Cardiac fibroblast (primary cell): ENCODE data around the gene AP5S1.

Experiments
- DNase-seq, 2 donors: peaks; one replicate each; pipeline versions ENCODE4 v3.0.0 to v3.0.0-alpha.2; 2010; ENCODE audit warnings: low read depth in 2 of 2
- H3K4me3 ChIP-seq, 2 donors: replicated peaks in 1 of 2; 1 replicate in 1 of 2; 2 replicates in 1 of 2; pipeline ENCODE4 v1.5.1; 2011; ENCODE audit warnings: low read depth in 2 of 2, low read length in 2 of 2, mild to moderate bottlenecking in 2 of 2, moderate library complexity in 1 of 2
- TF ChIP-seq, protein P1 (sequence below): IDR thresholded peaks from one replicate; pipeline ENCODE4 v1.5.1; 2011; ENCODE audit warnings: low read depth, mild to moderate bottlenecking, low read length, inconsistent platforms

AP5S1 gene

DNA sequence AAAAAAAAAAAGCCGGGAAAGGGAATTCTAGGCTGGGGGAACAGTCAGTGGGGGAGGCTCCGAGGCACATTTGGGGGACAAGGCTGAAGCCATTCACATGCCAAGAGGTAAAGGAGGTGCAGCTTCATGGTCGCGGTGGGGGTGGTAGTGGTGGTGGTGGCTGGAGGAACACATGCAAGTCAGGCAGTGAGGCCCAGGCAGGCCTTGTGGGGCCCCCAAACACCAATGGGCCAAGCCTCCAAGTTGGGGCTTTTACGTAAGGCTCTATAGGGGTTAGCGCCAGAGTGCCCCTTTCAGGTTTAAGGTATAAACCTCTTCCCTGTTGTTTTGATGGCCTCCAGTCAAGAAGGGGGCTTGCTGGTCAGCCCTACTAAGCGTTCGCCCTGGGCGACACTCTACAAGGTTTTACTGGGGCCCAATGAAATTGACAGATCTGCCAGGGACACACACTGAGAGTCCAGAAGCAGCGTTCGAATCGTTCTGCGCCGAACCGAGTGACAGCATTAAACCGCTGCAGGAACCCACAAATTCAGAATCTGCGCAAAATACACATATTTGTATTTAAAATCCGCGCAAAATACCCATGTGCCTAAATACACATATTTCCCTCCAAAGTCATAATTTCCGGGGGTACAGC is 818 bp upstream of the AP5S1 start:
- peak overlapping the region; percentile 29 to 71 for H3K4me3 ChIP-seq
- TF ChIP-seq, protein P1, sequence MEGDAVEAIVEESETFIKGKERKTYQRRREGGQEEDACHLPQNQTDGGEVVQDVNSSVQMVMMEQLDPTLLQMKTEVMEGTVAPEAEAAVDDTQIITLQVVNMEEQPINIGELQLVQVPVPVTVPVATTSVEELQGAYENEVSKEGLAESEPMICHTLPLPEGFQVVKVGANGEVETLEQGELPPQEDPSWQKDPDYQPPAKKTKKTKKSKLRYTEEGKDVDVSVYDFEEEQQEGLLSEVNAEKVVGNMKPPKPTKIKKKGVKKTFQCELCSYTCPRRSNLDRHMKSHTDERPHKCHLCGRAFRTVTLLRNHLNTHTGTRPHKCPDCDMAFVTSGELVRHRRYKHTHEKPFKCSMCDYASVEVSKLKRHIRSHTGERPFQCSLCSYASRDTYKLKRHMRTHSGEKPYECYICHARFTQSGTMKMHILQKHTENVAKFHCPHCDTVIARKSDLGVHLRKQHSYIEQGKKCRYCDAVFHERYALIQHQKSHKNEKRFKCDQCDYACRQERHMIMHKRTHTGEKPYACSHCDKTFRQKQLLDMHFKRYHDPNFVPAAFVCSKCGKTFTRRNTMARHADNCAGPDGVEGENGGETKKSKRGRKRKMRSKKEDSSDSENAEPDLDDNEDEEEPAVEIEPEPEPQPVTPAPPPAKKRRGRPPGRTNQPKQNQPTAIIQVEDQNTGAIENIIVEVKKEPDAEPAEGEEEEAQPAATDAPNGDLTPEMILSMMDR, result no peak
- DNase-seq, result no peak

DNA sequence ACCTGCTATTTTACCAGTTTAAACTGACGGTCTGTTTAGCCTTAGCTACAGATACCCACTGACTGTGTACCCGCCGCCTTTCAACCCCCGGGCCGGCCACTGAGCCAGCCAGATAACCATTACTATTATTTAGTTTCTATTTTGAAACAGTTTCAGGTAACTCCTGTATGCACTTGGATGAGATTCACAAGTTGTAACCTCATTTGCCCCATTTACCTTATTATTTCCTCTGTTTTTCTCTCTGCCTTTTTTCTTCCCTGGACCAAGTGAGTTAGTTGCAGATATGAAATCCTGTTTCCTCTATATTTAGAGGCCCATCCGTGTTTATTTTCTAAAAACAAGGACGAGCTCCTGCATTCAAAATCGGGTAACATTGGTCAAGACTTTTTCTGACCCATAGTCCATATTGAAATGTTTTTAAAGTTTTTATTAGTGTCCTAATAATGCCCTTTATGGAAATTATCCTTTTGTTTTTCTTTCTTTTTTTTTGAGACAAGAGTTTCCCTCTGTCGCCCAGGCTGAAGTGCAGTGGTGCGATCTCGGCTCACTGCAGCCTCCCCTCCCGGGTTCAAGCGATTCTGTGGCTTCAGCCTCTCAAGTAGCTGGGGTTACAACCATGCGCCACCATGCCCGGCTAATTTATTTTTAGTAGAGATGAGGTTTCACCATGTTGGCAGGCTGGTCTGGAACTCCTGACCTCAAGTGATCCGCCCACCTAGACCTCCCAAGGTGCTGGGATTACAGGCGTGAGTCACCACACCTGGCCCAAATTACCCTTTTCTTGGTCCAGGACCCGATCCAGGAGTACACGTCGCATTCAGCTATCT is 767 bp downstream of the AP5S1 start:
- peak overlapping the region; percentile 66 to 71 for H3K4me3 ChIP-seq
- no peak for DNase-seq
- TF ChIP-seq, protein P1, result no peak

DNA sequence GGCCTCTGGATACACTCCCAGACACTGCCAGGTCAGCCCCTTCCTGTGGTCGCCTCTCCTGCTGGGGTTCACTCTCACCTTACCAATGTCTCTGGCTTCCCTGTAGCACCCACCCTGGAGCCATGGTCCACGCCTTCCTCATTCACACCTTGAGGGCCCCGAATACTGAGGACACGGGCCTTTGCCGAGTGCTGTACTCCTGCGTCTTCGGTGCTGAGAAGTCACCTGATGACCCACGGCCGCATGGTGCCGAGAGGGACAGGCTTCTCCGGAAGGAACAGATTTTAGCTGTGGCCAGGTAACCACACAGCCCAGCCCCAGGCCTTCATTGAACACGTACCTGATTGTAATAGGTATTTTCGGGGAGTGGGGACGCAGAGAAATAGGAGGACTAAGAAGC is 1.6 kb downstream of the AP5S1 start:
- no peak for DNase-seq
- TF ChIP-seq, protein P1, result no peak
- no peak overlapping the region for H3K4me3 ChIP-seq

DNA sequence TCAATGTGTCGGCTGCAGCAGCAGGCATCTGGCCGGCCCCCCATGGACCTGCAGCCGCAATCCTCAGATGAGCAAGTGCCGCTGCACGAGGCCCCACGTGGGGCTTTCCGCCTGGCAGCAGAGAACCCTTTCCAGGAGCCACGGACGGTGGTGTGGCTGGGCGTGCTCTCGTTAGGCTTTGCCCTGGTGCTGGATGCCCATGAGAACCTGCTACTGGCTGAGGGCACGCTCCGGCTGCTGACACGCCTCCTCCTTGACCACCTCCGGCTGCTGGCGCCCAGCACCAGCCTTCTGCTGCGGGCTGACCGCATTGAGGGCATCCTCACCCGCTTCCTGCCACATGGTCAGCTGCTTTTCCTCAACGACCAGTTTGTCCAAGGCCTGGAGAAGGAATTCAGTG is 3.5 kb downstream of the AP5S1 start:
- TF ChIP-seq, protein P1, result no peak
- no peak overlapping the region for H3K4me3 ChIP-seq
- no peak for DNase-seq

DNA sequence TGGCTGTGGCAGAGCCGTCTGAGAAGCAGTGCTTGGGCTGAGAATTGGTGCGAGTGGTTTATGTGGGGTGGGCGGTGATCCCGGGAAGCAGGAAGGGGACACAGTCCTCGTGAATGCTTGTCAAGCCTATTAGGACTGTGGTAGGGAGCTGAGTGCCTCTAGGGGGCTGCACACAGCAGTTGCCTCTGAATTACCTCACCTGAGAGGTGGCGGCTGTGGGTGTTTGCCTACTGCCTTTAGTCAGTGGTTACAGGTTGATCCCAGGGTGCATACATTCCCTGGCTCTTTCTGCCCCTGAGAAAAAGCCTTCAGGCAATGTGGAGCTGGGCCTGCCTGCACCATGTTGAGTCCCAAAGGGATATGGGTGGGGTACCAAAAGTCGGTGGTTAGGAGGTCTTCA is 5.2 kb downstream of the AP5S1 start:
- TF ChIP-seq, protein P1, result no peak
- no peak for DNase-seq
- H3K4me3 ChIP-seq, result no peak overlapping the region

DNA sequence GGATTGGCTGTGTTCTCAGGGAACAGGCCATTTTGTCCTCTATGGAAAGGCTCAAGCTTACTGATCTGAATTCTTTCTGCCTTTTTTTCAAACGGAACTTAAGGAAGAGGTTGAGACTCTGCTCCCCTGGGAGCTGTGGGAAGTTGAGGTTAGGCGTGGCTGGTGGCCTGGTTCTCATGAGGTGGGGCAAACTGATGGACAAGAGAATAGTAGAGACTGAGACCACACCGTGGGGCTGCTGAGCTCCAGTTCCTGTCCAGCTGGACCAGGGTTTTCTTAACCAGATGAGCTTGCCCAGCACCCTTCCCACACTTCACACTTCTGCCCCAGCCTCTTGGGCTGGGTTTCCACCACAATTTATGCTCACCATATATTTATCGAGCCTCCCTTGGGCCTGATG is 6.1 kb downstream of the AP5S1 start:
- DNase-seq, result peak in 1 of 2 donors; percentile 28
- TF ChIP-seq, protein P1, result no peak
- no peak overlapping the region for H3K4me3 ChIP-seq
